ENCODE measurements around the gene TCF4. TPM values are rescaled to one million over a fixed set of nuclear protein-coding genes. Genes with fewer than 3 reads are reported as not detected.

The TCF4 gene
- total RNA-seq, 2 donors from 2014 or later = 57.7 to 66.3 TPM

DNA sequence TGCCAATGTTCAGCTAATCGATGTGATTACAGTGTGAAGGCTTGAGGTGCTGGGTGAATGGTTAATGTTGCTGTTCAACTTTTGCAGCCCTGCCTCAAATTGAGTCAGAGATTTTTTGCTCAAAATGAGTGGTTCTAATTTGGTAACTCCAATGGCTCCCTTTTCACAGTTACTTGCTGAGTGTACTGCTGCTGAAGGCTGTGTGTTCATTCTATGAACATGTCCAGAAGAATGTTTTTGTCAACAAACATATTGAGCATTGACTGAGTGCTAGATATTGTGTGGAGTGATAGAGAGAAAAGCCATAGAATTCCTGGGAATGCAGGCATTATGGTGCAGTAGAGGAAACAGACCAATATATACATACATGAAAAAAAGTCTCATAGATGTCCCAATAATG is 39.0 kb upstream of the TCF4 start:
- H3K9me3 ChIP-seq = no peaks in the 10 kb centered on the region
- no peaks in the 10 kb centered on the region for H3K27me3 ChIP-seq
- no peaks in the 10 kb centered on the region for H3K36me3 ChIP-seq
- DNase-seq (ENCODE audit: low spot score) = no peak
- TF ChIP-seq, protein P1, sequence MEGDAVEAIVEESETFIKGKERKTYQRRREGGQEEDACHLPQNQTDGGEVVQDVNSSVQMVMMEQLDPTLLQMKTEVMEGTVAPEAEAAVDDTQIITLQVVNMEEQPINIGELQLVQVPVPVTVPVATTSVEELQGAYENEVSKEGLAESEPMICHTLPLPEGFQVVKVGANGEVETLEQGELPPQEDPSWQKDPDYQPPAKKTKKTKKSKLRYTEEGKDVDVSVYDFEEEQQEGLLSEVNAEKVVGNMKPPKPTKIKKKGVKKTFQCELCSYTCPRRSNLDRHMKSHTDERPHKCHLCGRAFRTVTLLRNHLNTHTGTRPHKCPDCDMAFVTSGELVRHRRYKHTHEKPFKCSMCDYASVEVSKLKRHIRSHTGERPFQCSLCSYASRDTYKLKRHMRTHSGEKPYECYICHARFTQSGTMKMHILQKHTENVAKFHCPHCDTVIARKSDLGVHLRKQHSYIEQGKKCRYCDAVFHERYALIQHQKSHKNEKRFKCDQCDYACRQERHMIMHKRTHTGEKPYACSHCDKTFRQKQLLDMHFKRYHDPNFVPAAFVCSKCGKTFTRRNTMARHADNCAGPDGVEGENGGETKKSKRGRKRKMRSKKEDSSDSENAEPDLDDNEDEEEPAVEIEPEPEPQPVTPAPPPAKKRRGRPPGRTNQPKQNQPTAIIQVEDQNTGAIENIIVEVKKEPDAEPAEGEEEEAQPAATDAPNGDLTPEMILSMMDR (IDR thresholded peaks at IDR 0.05) = no peak
- H3K4me3 ChIP-seq = no peak overlapping the region
- H3K4me1 ChIP-seq = no peaks in the 10 kb centered on the region
- no peak overlapping the region for H3K27ac ChIP-seq

DNA sequence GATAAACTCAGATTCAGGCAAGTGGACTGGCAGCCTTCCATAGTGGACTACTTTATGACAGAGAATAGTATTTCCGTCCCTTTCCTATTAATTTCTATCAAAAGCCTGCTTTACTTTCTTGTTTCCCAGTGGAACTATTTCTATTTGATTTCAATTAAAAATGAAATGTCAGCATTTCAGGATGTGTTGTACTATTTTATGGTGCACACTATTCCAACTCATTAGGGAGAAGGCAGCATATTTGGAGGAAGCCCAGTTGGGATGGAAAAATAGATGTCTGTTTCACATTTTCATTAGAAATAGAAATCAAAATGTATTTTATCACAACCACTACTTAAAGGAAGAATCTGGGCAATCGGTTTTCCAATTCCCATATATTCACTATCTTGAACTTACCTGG is 37.9 kb upstream of the TCF4 start:
- DNase-seq (ENCODE audit: low spot score) = no peak
- no peaks in the 10 kb centered on the region for H3K9me3 ChIP-seq
- no peaks in the 10 kb centered on the region for H3K27me3 ChIP-seq
- no peak overlapping the region for H3K27ac ChIP-seq
- TF ChIP-seq, protein P1 (IDR thresholded peaks at IDR 0.05) = no peak
- H3K36me3 ChIP-seq = no peaks in the 10 kb centered on the region
- H3K4me3 ChIP-seq = no peak overlapping the region
- no peaks in the 10 kb centered on the region for H3K4me1 ChIP-seq

DNA sequence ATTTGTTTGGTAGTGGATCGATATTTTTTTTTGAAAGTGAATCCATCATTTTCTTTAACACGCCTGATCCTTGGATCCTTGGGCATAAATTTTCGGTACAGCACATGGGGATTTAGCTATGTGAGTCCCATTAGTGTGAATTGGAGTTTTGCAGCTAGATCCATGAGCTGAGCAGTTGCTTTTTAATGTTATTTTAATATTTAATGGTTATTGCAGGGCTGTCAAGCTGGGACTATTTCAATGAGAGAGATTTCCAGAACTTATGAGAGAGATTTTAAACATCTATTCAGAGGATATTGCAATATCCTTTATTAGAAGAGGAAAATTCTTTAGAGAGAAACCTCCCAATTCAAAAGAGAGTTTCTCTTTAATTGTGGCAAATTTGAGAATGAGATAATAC is 35.6 kb upstream of the TCF4 start:
- no peaks in the 10 kb centered on the region for H3K27me3 ChIP-seq
- no peaks in the 10 kb centered on the region for H3K9me3 ChIP-seq
- no peak overlapping the region for H3K27ac ChIP-seq
- DNase-seq (ENCODE audit: low spot score) = no peak
- H3K4me1 ChIP-seq = no peaks in the 10 kb centered on the region
- TF ChIP-seq, protein P1 (IDR thresholded peaks at IDR 0.05) = no peak
- H3K36me3 ChIP-seq = no peaks in the 10 kb centered on the region
- no peak overlapping the region for H3K4me3 ChIP-seq

DNA sequence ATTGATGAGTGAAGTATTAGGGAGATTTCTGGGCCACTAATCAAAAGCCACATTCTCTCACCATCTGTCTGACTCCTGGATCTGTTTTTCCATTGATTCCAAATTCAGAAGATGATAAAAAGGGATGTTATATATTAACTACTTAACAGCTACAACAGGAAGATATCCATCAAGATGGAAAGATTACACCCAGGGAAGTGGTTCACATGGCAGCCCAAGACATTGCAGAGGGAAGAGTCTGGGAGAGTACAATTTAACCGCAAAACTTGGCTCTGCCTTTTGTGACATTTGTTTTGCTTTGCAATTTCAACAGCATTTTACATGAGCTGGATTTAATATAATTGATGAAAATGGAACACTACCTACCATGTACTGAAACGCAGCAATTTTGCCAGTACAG is 22.5 kb upstream of the TCF4 start:
- no peak for DNase-seq (ENCODE audit: low spot score)
- Histone ChIP-seq H3K9me3 (peaks cover 0 to 3% of the 10 kb centered on the region in 2 donors), H3K27me3 (no peaks in the 10 kb centered on the region), H3K4me3 (no peak overlapping the region), H3K36me3 (no peaks in the 10 kb centered on the region), H3K27ac (no peak overlapping the region), H3K4me1 (no peaks in the 10 kb centered on the region)
- TF ChIP-seq, protein P1 (IDR thresholded peaks at IDR 0.05) = no peak

DNA sequence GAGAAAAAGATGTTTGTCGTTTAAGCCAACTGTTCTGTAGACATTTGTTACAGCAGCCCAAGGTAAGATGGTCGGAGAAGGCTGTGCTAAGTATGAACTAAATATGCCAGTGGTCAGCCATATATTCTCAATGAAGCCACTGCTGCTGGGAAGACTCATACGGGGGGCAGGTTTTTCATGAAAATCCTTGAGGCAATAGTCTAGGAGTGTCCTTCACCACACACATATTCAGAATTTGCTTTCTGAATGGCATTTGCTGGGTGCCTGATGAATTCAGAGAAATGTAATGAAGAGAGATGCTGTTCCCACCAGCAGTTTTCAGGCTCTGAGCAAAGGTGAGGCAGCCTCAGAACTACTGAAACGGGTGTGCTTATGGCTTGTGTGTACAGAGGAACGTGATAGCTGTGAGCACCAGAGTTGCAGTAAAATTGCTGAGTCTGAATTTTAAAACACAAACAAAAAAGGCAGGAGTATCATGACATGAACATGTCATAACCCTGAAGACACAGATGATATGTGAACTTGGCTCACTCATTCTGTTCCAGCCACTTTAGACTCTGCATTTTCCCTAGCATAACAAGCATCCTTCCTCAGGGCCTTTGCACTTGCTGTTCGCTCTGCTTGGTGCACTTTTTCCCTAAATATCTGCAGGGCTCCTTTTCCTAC is 21.3 kb upstream of the TCF4 start:
- Histone ChIP-seq H3K9me3 (no peaks in the 10 kb centered on the region), H3K36me3 (no peaks in the 10 kb centered on the region), H3K27ac (no peak overlapping the region), H3K27me3 (no peaks in the 10 kb centered on the region), H3K4me1 (no peaks in the 10 kb centered on the region), H3K4me3 (no peak overlapping the region)
- TF ChIP-seq, protein P1 (IDR thresholded peaks at IDR 0.05) = no peak
- DNase-seq (ENCODE audit: low spot score) = no peak

DNA sequence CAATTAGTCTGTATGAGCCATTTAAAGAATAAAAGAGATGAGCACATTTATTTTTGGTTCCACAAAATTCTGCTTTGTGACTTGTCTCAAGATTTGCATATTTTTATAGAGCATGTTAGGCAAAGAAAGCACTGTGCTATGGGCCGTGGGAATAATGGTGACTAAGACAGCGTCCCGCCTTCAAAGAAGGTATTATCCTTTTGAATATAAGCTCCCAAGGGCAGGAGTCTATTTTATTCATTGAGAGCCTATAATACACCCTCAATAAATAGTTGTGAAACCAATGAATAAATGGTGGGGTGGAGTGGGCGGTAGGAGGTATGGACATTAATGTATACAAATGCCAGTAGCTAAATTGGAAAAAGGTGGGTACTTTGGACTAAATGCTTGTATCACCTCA is 20.5 kb upstream of the TCF4 start:
- TF ChIP-seq, protein P1 (IDR thresholded peaks at IDR 0.05) = no peak
- Histone ChIP-seq H3K4me1 (no peaks in the 10 kb centered on the region), H3K36me3 (no peaks in the 10 kb centered on the region), H3K9me3 (no peaks in the 10 kb centered on the region), H3K4me3 (no peak overlapping the region), H3K27ac (no peak overlapping the region), H3K27me3 (no peaks in the 10 kb centered on the region)
- DNase-seq (ENCODE audit: low spot score) = no peak

Measured in right atrium auricular region (tissue), 2 donors.